GM18499 (cell line): Measurements from ENCODE around the gene RHBDF1.
A peak's percentile ranks its signal among the peaks of the same experiment; 100 is the strongest.

ENCODE experiments used
- ATAC-seq: cut with Tn5 transposase; IDR thresholded peaks from one replicate; pipeline ENCODE4 v1.9.1; 2021; ENCODE audit warnings: moderate number of reproducible peaks; ENCODE audit not compliant: insufficient read depth, unreplicated experiment

Gene RHBDF1

GRCh38 chr16:72561-73548 is at the start of gene RHBDF1:
Gene RHBDF1, minus strand, starts transcription at chr16:72631. Its CDS starts 7,616 bp downstream, at chr16:65015.
- no peak for ATAC-seq

- no peak for ATAC-seq
Measured at GRCh38 chr16:120756-121155, 48.3 kb upstream of the RHBDF1 start.

GRCh38 chr16:119835-120491 is 47.5 kb upstream of the RHBDF1 start:
- no peak for ATAC-seq

- ATAC-seq = no peak
Measured at GRCh38 chr16:119295-119694, 46.9 kb upstream of the RHBDF1 start.

- no peak for ATAC-seq
Measured at GRCh38 chr16:118857-119256, 46.4 kb upstream of the RHBDF1 start.

- ATAC-seq = no peak
Measured at GRCh38 chr16:117379-118365, 45.2 kb upstream of the RHBDF1 start.

- no peak for ATAC-seq
Measured at GRCh38 chr16:116015-116414, 43.6 kb upstream of the RHBDF1 start.

GRCh38 chr16:114327-114726 is 41.9 kb upstream of the RHBDF1 start:
- ATAC-seq = no peak

- ATAC-seq = no peak
Measured at GRCh38 chr16:112153-112840, 39.9 kb upstream of the RHBDF1 start.

- ATAC-seq = no peak
Measured at GRCh38 chr16:106623-107324, 34.3 kb upstream of the RHBDF1 start.

GRCh38 chr16:105521-105920 is 33.1 kb upstream of the RHBDF1 start:
- ATAC-seq = no peak

GRCh38 chr16:104928-105327 is 32.5 kb upstream of the RHBDF1 start:
- ATAC-seq = no peak

GRCh38 chr16:104355-104754 is 31.9 kb upstream of the RHBDF1 start:
- ATAC-seq = no peak

- ATAC-seq = no peak
Measured at GRCh38 chr16:102060-102855, 29.8 kb upstream of the RHBDF1 start.

GRCh38 chr16:101586-101985 is 29.2 kb upstream of the RHBDF1 start:
- no peak for ATAC-seq

- ATAC-seq = no peak
Measured at GRCh38 chr16:100989-101388, 28.6 kb upstream of the RHBDF1 start.

GRCh38 chr16:97822-98221 is 25.4 kb upstream of the RHBDF1 start:
- no peak for ATAC-seq

- ATAC-seq = peak; percentile 48
Measured at GRCh38 chr16:96935-97381, 24.5 kb upstream of the RHBDF1 start.
